Mesenchymal stem cell (in vitro differentiated cells and primary cell): Measurements from ENCODE around the gene LRRN4.
A peak's percentile ranks its signal among the peaks of the same experiment; 100 is the strongest.

Experiments
- DNase-seq: peaks from one replicate; pipeline ENCODE4 v3.0.0-alpha.2; 2013
- H2AFZ ChIP-seq: one replicate; pipeline ENCODE4 v1.6.1; 2013; ENCODE audit warnings: low read depth, mild to moderate bottlenecking, control low read depth, inconsistent platforms, low read length, moderate library complexity
- H2AK5ac ChIP-seq: 2 replicates; pipeline ENCODE4 v1.6.1; 2013; ENCODE audit warnings: low read length, moderate library complexity, mild to moderate bottlenecking, inconsistent platforms; ENCODE audit not compliant: severe bottlenecking
- H2BK120ac ChIP-seq: one replicate; pipeline ENCODE4 v1.6.1; 2013; ENCODE audit warnings: low read depth, mild to moderate bottlenecking, inconsistent platforms, low read length, moderate library complexity
- H2BK12ac ChIP-seq, 2 experiments: one replicate each; pipeline ENCODE4 v1.6.1; 2013; ENCODE audit warnings: inconsistent platforms in 2 of 2, low read length in 2 of 2, mild to moderate bottlenecking in 2 of 2, moderate library complexity in 2 of 2, control low read depth in 1 of 2
- H2BK15ac ChIP-seq: one replicate; pipeline ENCODE4 v1.6.1; 2013; ENCODE audit warnings: mild to moderate bottlenecking, low read depth, inconsistent platforms; ENCODE audit not compliant: poor library complexity, severe bottlenecking
- H2BK5ac ChIP-seq: 2 replicates; pipeline ENCODE4 v1.6.1; 2013; ENCODE audit warnings: low read depth, mild to moderate bottlenecking, low read length, control low read depth, inconsistent platforms; ENCODE audit not compliant: poor library complexity, severe bottlenecking
- H3K14ac ChIP-seq, 2 experiments: one replicate each; pipeline ENCODE4 v1.6.1; 2013; ENCODE audit warnings: inconsistent platforms in 2 of 2, low read length in 2 of 2, control low read depth in 1 of 2, mild to moderate bottlenecking in 1 of 2, moderate library complexity in 1 of 2
- H3K18ac ChIP-seq, 2 experiments: one replicate each; pipeline ENCODE4 v1.6.1; 2013; ENCODE audit warnings: inconsistent platforms in 2 of 2, low read length in 2 of 2, control low read depth in 1 of 2, low read depth in 1 of 2, mild to moderate bottlenecking in 1 of 2
- H3K23ac ChIP-seq, 2 experiments: one replicate each; pipeline ENCODE4 v1.6.1; 2013; ENCODE audit warnings: inconsistent platforms in 2 of 2, low read length in 2 of 2, mild to moderate bottlenecking in 2 of 2, moderate library complexity in 2 of 2, control low read depth in 1 of 2
- H3K27ac ChIP-seq: 2 replicates; pipeline ENCODE4 v1.5.1; 2013; ENCODE audit warnings: mild to moderate bottlenecking, moderate library complexity, low read length, control low read depth, inconsistent platforms; ENCODE audit not compliant: poor library complexity, severe bottlenecking
- H3K27me3 ChIP-seq, 2 experiments: 2 replicates each; pipeline versions ENCODE4 v1.6.1 to v1.7.0; 2013; ENCODE audit warnings: low read length in 2 of 2, mild to moderate bottlenecking in 2 of 2, moderate library complexity in 2 of 2, control low read depth in 1 of 2, inconsistent platforms in 1 of 2; ENCODE audit not compliant: control insufficient read depth in 1 of 2, insufficient read depth in 1 of 2
- H3K36me3 ChIP-seq, 2 experiments: 2 replicates each; pipeline versions ENCODE4 v1.6.1 to v1.7.0; 2013; ENCODE audit warnings: low read length in 2 of 2, control low read depth in 1 of 2, inconsistent platforms in 1 of 2, low read depth in 1 of 2, mild to moderate bottlenecking in 1 of 2; ENCODE audit not compliant: insufficient read depth in 2 of 2, control insufficient read depth in 1 of 2
- H3K4ac ChIP-seq, 2 experiments: one replicate each; pipeline ENCODE4 v1.6.1; 2013; ENCODE audit warnings: inconsistent platforms in 2 of 2, low read length in 2 of 2, mild to moderate bottlenecking in 2 of 2, moderate library complexity in 2 of 2, control low read depth in 1 of 2, low read depth in 1 of 2
- H3K4me1 ChIP-seq: 2 replicates; pipeline ENCODE4 v1.6.1; 2013; ENCODE audit warnings: low read depth, low read length, control low read depth; ENCODE audit not compliant: control insufficient read depth, insufficient read depth
- H3K4me2 ChIP-seq: 2 replicates; pipeline ENCODE4 v1.6.1; 2013; ENCODE audit warnings: low read length, mild to moderate bottlenecking, inconsistent platforms; ENCODE audit not compliant: poor library complexity, severe bottlenecking
- H3K4me3 ChIP-seq, 2 experiments: 2 replicates each; pipeline versions ENCODE4 v1.5.1 to v1.7.0; 2013; ENCODE audit warnings: low read length in 2 of 2, mild to moderate bottlenecking in 2 of 2, control low read depth in 1 of 2, low read depth in 1 of 2; ENCODE audit not compliant: insufficient read depth in 1 of 2
- H3K79me1 ChIP-seq: replicated peaks from 2 replicates; pipeline ENCODE4 v1.6.1; 2013; ENCODE audit warnings: mild to moderate bottlenecking, control low read depth, low read length, inconsistent platforms; ENCODE audit not compliant: poor library complexity, severe bottlenecking
- H3K9ac ChIP-seq: 2 replicates; pipeline ENCODE4 v1.7.0; 2013; ENCODE audit warnings: mild to moderate bottlenecking, low read length, moderate library complexity
- H3K9me3 ChIP-seq: 2 replicates; pipeline ENCODE4 v1.7.0; 2013; ENCODE audit warnings: mild to moderate bottlenecking, low read length; ENCODE audit not compliant: control insufficient read depth
- H4K8ac ChIP-seq: one replicate; pipeline ENCODE4 v1.6.1; 2013; ENCODE audit warnings: inconsistent platforms, mild to moderate bottlenecking, low read length, moderate library complexity
- H4K91ac ChIP-seq: one replicate; pipeline ENCODE4 v1.6.1; 2013; ENCODE audit warnings: mild to moderate bottlenecking, low read length, inconsistent platforms
- WGBS: methylation state at CpG from one replicate; pipeline ENCODE4 v1.1.7; 2013; ENCODE audit warnings: mixed read lengths; 5-methylcytosine and 5-hydroxymethylcytosine counted together

LRRN4 gene

DNA sequence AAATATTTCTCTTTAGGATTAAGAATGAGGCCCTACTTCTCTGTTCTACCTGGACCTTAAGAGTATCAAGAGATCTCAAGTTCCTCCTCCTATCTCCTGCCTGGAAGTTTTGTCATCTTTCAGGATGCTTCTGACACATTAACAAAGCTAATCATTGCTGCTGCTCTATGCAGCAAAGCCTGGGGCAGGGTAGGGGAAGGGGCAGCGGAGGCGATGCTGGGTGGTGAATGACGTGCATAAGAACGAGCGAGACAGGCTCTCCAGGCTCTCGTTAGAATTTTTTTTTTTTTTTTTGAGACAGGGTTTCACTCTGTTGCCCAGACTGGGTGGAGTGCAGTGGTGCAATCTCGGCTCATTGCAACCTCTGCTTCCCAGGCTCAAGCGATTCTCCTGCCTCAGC lies 37.8 kb upstream of the LRRN4 start:
- H2AK5ac ChIP-seq: no peak overlapping the region
- H3K79me1 ChIP-seq: no peaks in the 10 kb centered on the region
- no peak for DNase-seq
- no peaks in the 10 kb centered on the region for H3K4me1 ChIP-seq
- no peak overlapping the region for H2BK15ac ChIP-seq
- H2BK5ac ChIP-seq: no peak overlapping the region
- H3K27me3 ChIP-seq: no peaks in the 10 kb centered on the region
- H3K27ac ChIP-seq: no peak overlapping the region
- peaks cover 0 to 76% of the 10 kb centered on the region in 2 experiments for H3K36me3 ChIP-seq
- no peak overlapping the region for H3K18ac ChIP-seq
- H4K91ac ChIP-seq: no peak overlapping the region
- H3K23ac ChIP-seq: no peak overlapping the region
- no peak overlapping the region for H3K4me3 ChIP-seq
- no peak overlapping the region for H3K14ac ChIP-seq
- no peak overlapping the region for H3K9ac ChIP-seq
- 85% methylated on average over 6 of the region's 8 CpGs for WGBS
- no peak overlapping the region for H4K8ac ChIP-seq
- no peak overlapping the region for H3K4ac ChIP-seq
- H2AFZ ChIP-seq: no peak overlapping the region
- H2BK120ac ChIP-seq: no peak overlapping the region
- no peaks in the 10 kb centered on the region for H3K9me3 ChIP-seq
- H2BK12ac ChIP-seq: no peak overlapping the region
- no peak overlapping the region for H3K4me2 ChIP-seq

DNA sequence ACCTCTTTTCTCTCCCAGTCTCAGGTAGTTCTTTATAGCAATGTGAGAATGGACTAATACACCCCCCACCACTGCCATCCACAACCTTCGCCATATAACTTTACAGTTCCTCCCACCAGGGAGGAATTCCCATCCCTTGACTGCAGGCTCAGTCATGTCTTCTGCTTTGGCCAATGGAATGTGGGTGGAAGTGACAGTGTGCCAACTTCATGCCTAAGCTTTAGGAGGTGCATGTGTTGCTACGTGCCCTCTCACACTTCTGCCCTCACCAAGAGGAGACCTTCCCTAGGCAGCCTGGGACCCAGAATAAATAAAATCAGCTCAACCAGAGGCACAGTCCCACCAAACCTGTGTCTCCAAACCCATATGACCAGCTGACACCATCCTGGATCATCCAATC lies 33.0 kb upstream of the LRRN4 start:
- no peak overlapping the region for H2BK120ac ChIP-seq
- no peak overlapping the region for H4K8ac ChIP-seq
- H3K18ac ChIP-seq: no peak overlapping the region
- H3K14ac ChIP-seq: no peak overlapping the region
- no peaks in the 10 kb centered on the region for H3K9me3 ChIP-seq
- no peak overlapping the region for H3K4ac ChIP-seq
- H3K23ac ChIP-seq: no peak overlapping the region
- 71% methylated on average over 2 of the region's 2 CpGs for WGBS
- H2BK5ac ChIP-seq: no peak overlapping the region
- peaks cover 2% of the 10 kb centered on the region for H3K4me1 ChIP-seq
- no peak overlapping the region for H3K27ac ChIP-seq
- no peak overlapping the region for H4K91ac ChIP-seq
- no peak for DNase-seq
- no peaks in the 10 kb centered on the region for H3K79me1 ChIP-seq
- no peak overlapping the region for H2BK15ac ChIP-seq
- no peak overlapping the region for H3K4me3 ChIP-seq
- no peak overlapping the region for H2AK5ac ChIP-seq
- no peaks in the 10 kb centered on the region for H3K27me3 ChIP-seq
- no peak overlapping the region for H3K4me2 ChIP-seq
- no peak overlapping the region for H3K9ac ChIP-seq
- H3K36me3 ChIP-seq: peaks cover 0 to 70% of the 10 kb centered on the region in 2 experiments
- no peak overlapping the region for H2BK12ac ChIP-seq
- no peak overlapping the region for H2AFZ ChIP-seq

DNA sequence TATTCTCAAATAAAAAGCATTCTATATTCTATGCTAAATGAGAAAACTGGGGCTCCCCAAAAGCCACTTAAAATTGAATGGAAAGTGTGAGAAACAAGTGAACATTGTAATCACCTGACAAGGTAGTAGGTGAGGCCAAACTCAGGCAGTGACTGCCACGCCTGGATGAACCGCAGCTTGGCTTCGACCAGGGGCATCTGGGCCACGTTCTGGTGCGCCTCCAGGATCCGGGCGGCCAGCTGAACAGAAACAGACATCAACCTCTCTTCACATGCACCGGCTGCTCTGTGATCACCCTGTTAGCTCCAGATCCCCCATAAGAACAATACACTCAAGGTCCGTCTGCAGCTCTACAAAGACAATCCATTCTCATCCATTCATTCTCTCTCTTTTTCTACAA lies 30.1 kb upstream of the LRRN4 start:
- Histone ChIP-seq H2BK15ac (no peak overlapping the region), H2AK5ac (no peak overlapping the region), H3K18ac (no peak overlapping the region), H4K91ac (peak overlapping the region; percentile 50), H3K9ac (no peak overlapping the region), H2AFZ (no peak overlapping the region), H3K4me2 (no peak overlapping the region), H3K4me3 (no peak overlapping the region), H3K14ac (no peak overlapping the region), H3K4me1 (peaks cover 2% of the 10 kb centered on the region), H3K27me3 (no peaks in the 10 kb centered on the region), H3K36me3 (peaks cover 0 to 77% of the 10 kb centered on the region in 2 experiments), H3K23ac (no peak overlapping the region), H3K4ac (no peak overlapping the region), H4K8ac (peak overlapping the region; percentile 28), H2BK120ac (no peak overlapping the region), H3K27ac (no peak overlapping the region), H2BK12ac (no peak overlapping the region), H3K9me3 (no peaks in the 10 kb centered on the region), H3K79me1 (no peaks in the 10 kb centered on the region), H2BK5ac (no peak overlapping the region)
- 91% methylated on average over 9 of the region's 9 CpGs for WGBS
- no peak for DNase-seq

DNA sequence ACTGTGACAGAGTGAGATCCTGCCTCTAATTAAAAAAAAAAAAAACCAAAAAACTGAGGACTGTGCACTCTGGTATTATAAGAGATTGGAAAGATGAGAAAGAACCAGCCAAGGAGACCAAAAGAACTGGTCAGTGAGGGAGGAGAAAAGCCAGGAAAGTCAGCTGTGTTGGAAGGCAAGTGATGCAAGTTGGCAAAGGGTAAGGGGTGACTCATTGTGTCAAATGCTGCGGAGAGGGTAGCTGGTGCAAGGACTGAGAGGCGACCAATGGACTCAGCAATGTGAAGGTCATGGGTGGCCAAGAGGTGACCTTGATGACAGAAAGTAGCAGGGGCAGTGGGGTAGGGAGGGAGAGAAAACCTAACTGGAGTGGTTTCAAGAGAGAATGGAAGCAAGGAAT lies 27.4 kb upstream of the LRRN4 start:
- H3K18ac ChIP-seq: no peak overlapping the region
- H3K27me3 ChIP-seq: no peaks in the 10 kb centered on the region
- no peak overlapping the region for H3K4me3 ChIP-seq
- no peak overlapping the region for H3K27ac ChIP-seq
- no peak overlapping the region for H2BK5ac ChIP-seq
- H4K91ac ChIP-seq: no peak overlapping the region
- H3K14ac ChIP-seq: no peak overlapping the region
- H2AK5ac ChIP-seq: no peak overlapping the region
- peaks cover 2% of the 10 kb centered on the region for H3K4me1 ChIP-seq
- H4K8ac ChIP-seq: no peak overlapping the region
- peak overlapping the region; percentile 2 for H3K9ac ChIP-seq
- H3K36me3 ChIP-seq: peaks cover 0 to 73% of the 10 kb centered on the region in 2 experiments
- no peak overlapping the region for H2BK120ac ChIP-seq
- H3K9me3 ChIP-seq: no peaks in the 10 kb centered on the region
- no peak overlapping the region for H3K23ac ChIP-seq
- 80% methylated on average over 2 of the region's 2 CpGs for WGBS
- no peak overlapping the region for H2BK12ac ChIP-seq
- no peak overlapping the region for H2AFZ ChIP-seq
- H2BK15ac ChIP-seq: no peak overlapping the region
- H3K4me2 ChIP-seq: no peak overlapping the region
- H3K4ac ChIP-seq: no peak overlapping the region
- peak; percentile 8 for DNase-seq
- H3K79me1 ChIP-seq: no peaks in the 10 kb centered on the region
